ENCODE data around the gene CTSF.

CTSF gene

GRCh38 chr11:66562907-66563583 lies 5.4 kb downstream of the CTSF start:
- no peak for DNase-seq (ENCODE audit: extremely low read depth, low read depth)
- no peak for TF ChIP-seq CTCF (IDR thresholded peaks at IDR 0.05; ENCODE audit: low read depth, low read length, missing control alignments)

GRCh38 chr11:66562275-66562674 lies 6.1 kb downstream of the CTSF start:
- no peak overlapping the region for H3K4me3 ChIP-seq (replicated peaks; ENCODE audit: low read depth, low read length)
- no peak for DNase-seq (ENCODE audit: extremely low read depth, low read depth)
- no peak for TF ChIP-seq CTCF (IDR thresholded peaks at IDR 0.05; ENCODE audit: low read depth, low read length, missing control alignments)

More at GRCh38 chr11:66562907-66563583, 5.4 kb downstream of the CTSF start:
- H3K4me3 ChIP-seq (replicated peaks; ENCODE audit: low read depth, low read length) = no peak overlapping the region

- no peak for DNase-seq (ENCODE audit: extremely low read depth, low read depth)
- TF ChIP-seq CTCF (IDR thresholded peaks at IDR 0.05; ENCODE audit: low read depth, low read length, missing control alignments) = no peak
- H3K4me3 ChIP-seq (replicated peaks; ENCODE audit: low read depth, low read length) = no peak overlapping the region
Observed at GRCh38 chr11:66561975-66562248, 6.5 kb downstream of the CTSF start.

- no peak overlapping the region for H3K4me3 ChIP-seq (replicated peaks; ENCODE audit: low read depth, low read length)
- no peak for DNase-seq (ENCODE audit: extremely low read depth, low read depth)
- TF ChIP-seq CTCF (IDR thresholded peaks at IDR 0.05; ENCODE audit: low read depth, low read length, missing control alignments) = no peak
Observed at GRCh38 chr11:66561178-66561974, 7.0 kb downstream of the CTSF start.

- no peak overlapping the region for H3K4me3 ChIP-seq (replicated peaks; ENCODE audit: low read depth, low read length)
- no peak for DNase-seq (ENCODE audit: extremely low read depth, low read depth)
- no peak for TF ChIP-seq CTCF (IDR thresholded peaks at IDR 0.05; ENCODE audit: low read depth, low read length, missing control alignments)
Observed at GRCh38 chr11:66559866-66560676, 8.3 kb downstream of the CTSF start.

GRCh38 chr11:66559142-66559865 lies 9.1 kb downstream of the CTSF start:
- TF ChIP-seq CTCF (IDR thresholded peaks at IDR 0.05; ENCODE audit: low read depth, low read length, missing control alignments) = no peak
- no peak for DNase-seq (ENCODE audit: extremely low read depth, low read depth)
- H3K4me3 ChIP-seq (replicated peaks; ENCODE audit: low read depth, low read length) = no peak overlapping the region

All from HFF-Myc (cell line).